MM.1S (cell line): ENCODE data around the gene TUBB4B.

Source experiments
- DNase-seq: peaks from one replicate; pipeline ENCODE4 v3.0.0-alpha.2; 2015
- H2AFZ ChIP-seq: fragments of 300-600 bp; sonication (generic); 2 replicates; pipeline ENCODE4 v1.6.0; 2016; ENCODE audit warnings: antibody characterized with exemption, low read length
- H3F3A ChIP-seq: fragments of 300-600 bp; sonication (generic); 2 replicates; pipeline ENCODE4 v1.6.1; 2016; ENCODE audit warnings: mild to moderate bottlenecking, antibody characterized with exemption, low read length, moderate library complexity, mixed read lengths; ENCODE audit not compliant: insufficient read depth
- H3K27ac ChIP-seq: fragments of 300-600 bp; sonication (generic); 2 replicates; pipeline ENCODE4 v1.5.1; 2016; ENCODE audit warnings: mild to moderate bottlenecking, low read length
- H3K27me3 ChIP-seq: fragments of 300-600 bp; sonication (generic); replicated peaks from 2 replicates; pipeline ENCODE4 v1.6.0; 2016; ENCODE audit warnings: low read length; ENCODE audit not compliant: insufficient read depth
- H3K36me3 ChIP-seq: fragments of 300-600 bp; sonication (generic); replicated peaks from 2 replicates; pipeline ENCODE4 v1.6.1; 2016; ENCODE audit warnings: mild to moderate bottlenecking, low read length, mixed read lengths; ENCODE audit not compliant: insufficient read depth
- H3K4me1 ChIP-seq: fragments of 300-600 bp; sonication (generic); 2 replicates; pipeline ENCODE4 v1.6.1; 2016; ENCODE audit warnings: low read length, mixed read lengths
- H3K4me2 ChIP-seq: fragments of 300-600 bp; sonication (generic); 2 replicates; pipeline ENCODE4 v1.6.0; 2016; ENCODE audit warnings: low read depth, low read length
- H3K4me3 ChIP-seq: fragments of 300-600 bp; sonication (generic); 2 replicates; pipeline ENCODE4 v1.5.1; 2016; ENCODE audit warnings: low read length, mixed read lengths
- H3K79me2 ChIP-seq: fragments of 300-600 bp; sonication (generic); 2 replicates; pipeline ENCODE4 v1.6.1; 2016; ENCODE audit warnings: mixed run types, low read length, mixed read lengths
- H3K9ac ChIP-seq: fragments of 300-600 bp; sonication (generic); 2 replicates; pipeline ENCODE4 v1.6.1; 2016; ENCODE audit warnings: low read length, mixed read lengths
- H3K9me2 ChIP-seq: fragments of 300-600 bp; sonication (generic); replicated peaks from 2 replicates; pipeline ENCODE4 v1.6.1; 2016; ENCODE audit warnings: mild to moderate bottlenecking, low read length, mixed read lengths; ENCODE audit not compliant: insufficient read depth
- H3K9me3 ChIP-seq: fragments of 300-600 bp; sonication (generic); replicated peaks from 2 replicates; pipeline ENCODE4 v1.6.1; 2016; ENCODE audit warnings: mild to moderate bottlenecking, low read length, mixed read lengths; ENCODE audit not compliant: insufficient read depth
- H4K20me1 ChIP-seq: fragments of 300-600 bp; sonication (generic); 2 replicates; pipeline ENCODE4 v1.6.1; 2016; ENCODE audit warnings: mild to moderate bottlenecking, low read length, moderate library complexity, mixed read lengths; ENCODE audit not compliant: insufficient read depth
- CTCF ChIP-seq: fragments of 300-600 bp; sonication (generic); IDR thresholded peaks from 2 replicates; pipeline ENCODE4 v1.5.1; 2016; ENCODE audit warnings: antibody characterized with exemption, low read length, mixed read lengths
- EZH2 ChIP-seq: fragments of 300-600 bp; sonication (generic); optimal IDR thresholded peaks from 2 replicates; pipeline ENCODE3; 2017; ENCODE audit warnings: low read depth, mild to moderate bottlenecking, antibody characterized with exemption, low read length, mixed read lengths
- EZH2phosphoT487 ChIP-seq: fragments of 300-600 bp; sonication (generic); IDR thresholded peaks from 2 replicates; pipeline ENCODE4 v1.6.1; 2018; ENCODE audit warnings: antibody characterized with exemption, low read length

The TUBB4B gene

GRCh38 chr9:137266585-137267453 lies 25.7 kb downstream of the TUBB4B start:
- Histone ChIP-seq H3K9me2 (no peaks in the 10 kb centered on the region), H3K4me1 (peaks cover 20% of the 10 kb centered on the region), H3F3A (peaks cover 8% of the 10 kb centered on the region; the same call in 1 of the 2 replicates), H2AFZ (no peak overlapping the region), H3K36me3 (no peaks in the 10 kb centered on the region), H3K79me2 (peaks cover 8% of the 10 kb centered on the region; the same call in 1 of the 2 replicates), H3K27me3 (no peaks in the 10 kb centered on the region), H3K9me3 (no peaks in the 10 kb centered on the region), H4K20me1 (no peaks in the 10 kb centered on the region), H3K9ac (no peak overlapping the region), H3K27ac (no peak overlapping the region), H3K4me3 (no peak overlapping the region), H3K4me2 (no peak overlapping the region)
- no peak for TF ChIP-seq EZH2
- no peak for TF ChIP-seq CTCF
- TF ChIP-seq EZH2phosphoT487: no peak
- no peak for DNase-seq

- no peaks in the 10 kb centered on the region for H3K27me3 ChIP-seq
- H4K20me1 ChIP-seq: no peaks in the 10 kb centered on the region
- DNase-seq: no peak
- H3K9me2 ChIP-seq: no peaks in the 10 kb centered on the region
- H3K4me3 ChIP-seq: no peak overlapping the region
- H3K36me3 ChIP-seq: no peaks in the 10 kb centered on the region
- H2AFZ ChIP-seq: no peak overlapping the region
- H3K4me1 ChIP-seq: peaks cover 20% of the 10 kb centered on the region
- H3K9ac ChIP-seq: no peak overlapping the region
- no peaks in the 10 kb centered on the region for H3K9me3 ChIP-seq
- peaks cover 8% of the 10 kb centered on the region; the same call in 1 of the 2 replicates for H3K79me2 ChIP-seq
- TF ChIP-seq EZH2phosphoT487 (no peak), EZH2 (no peak), CTCF (no peak)
- H3K27ac ChIP-seq: no peak overlapping the region
- H3F3A ChIP-seq: peaks cover 8% of the 10 kb centered on the region; the same call in 1 of the 2 replicates
- no peak overlapping the region for H3K4me2 ChIP-seq
These were observed 26.9 kb downstream of the TUBB4B start for GRCh38 chr9:137267933-137268355.

GRCh38 chr9:137268538-137269201 lies 27.6 kb downstream of the TUBB4B start:
- no peaks in the 10 kb centered on the region for H3K27me3 ChIP-seq
- no peaks in the 10 kb centered on the region for H3K9me3 ChIP-seq
- no peaks in the 10 kb centered on the region for H4K20me1 ChIP-seq
- peaks cover 20% of the 10 kb centered on the region for H3K4me1 ChIP-seq
- peaks cover 8% of the 10 kb centered on the region; the same call in 1 of the 2 replicates for H3F3A ChIP-seq
- H2AFZ ChIP-seq: no peak overlapping the region
- H3K4me2 ChIP-seq: peak overlapping the region; percentile 45; the same call in 1 of the 2 replicates
- H3K9me2 ChIP-seq: no peaks in the 10 kb centered on the region
- no peaks in the 10 kb centered on the region for H3K36me3 ChIP-seq
- no peak for TF ChIP-seq EZH2phosphoT487
- TF ChIP-seq EZH2: no peak
- no peak for TF ChIP-seq CTCF
- H3K79me2 ChIP-seq: peaks cover 8% of the 10 kb centered on the region; the same call in 1 of the 2 replicates
- peak overlapping the region; percentile 27; the same call in 1 of the 2 replicates for H3K9ac ChIP-seq
- no peak overlapping the region for H3K4me3 ChIP-seq
- no peak for DNase-seq
- peak overlapping the region; percentile 59 for H3K27ac ChIP-seq
